Adrenal gland (tissue), 5 donors: ENCODE measurements around the gene ZNF511.

Experiments used
- POLR2A ChIP-seq, 2 donors: fragments of 450-650 bp; IDR thresholded peaks; one replicate each; pipeline ENCODE4 v1.6.1; 2017; ENCODE audit warnings: antibody characterized with exemption in 2 of 2, mild to moderate bottlenecking in 2 of 2, moderate library complexity in 1 of 2
- TF ChIP-seq, protein P1 (sequence below), 6 experiments: fragments of 450-650 bp in 4 of 6; fragments of 200-600 bp in 2 of 6; sonication (generic) in 1 of 6; IDR thresholded peaks; 1 replicate in 5 of 6; 2 replicates in 1 of 6; pipeline versions ENCODE4 v1.5.1 to v1.8.0; 2016 to 2021; ENCODE audit warnings: antibody characterized with exemption in 6 of 6, mild to moderate bottlenecking in 2 of 6, moderate library complexity in 1 of 6
- donor health status: DM: no; HTN: no; CAD: no.

GRCh38 chr10:133311570-133311969, 2.9 kb downstream of the ZNF511 start:
- TF ChIP-seq POLR2A (IDR thresholded peaks at IDR 0.05), result no peak
- TF ChIP-seq, protein P1, sequence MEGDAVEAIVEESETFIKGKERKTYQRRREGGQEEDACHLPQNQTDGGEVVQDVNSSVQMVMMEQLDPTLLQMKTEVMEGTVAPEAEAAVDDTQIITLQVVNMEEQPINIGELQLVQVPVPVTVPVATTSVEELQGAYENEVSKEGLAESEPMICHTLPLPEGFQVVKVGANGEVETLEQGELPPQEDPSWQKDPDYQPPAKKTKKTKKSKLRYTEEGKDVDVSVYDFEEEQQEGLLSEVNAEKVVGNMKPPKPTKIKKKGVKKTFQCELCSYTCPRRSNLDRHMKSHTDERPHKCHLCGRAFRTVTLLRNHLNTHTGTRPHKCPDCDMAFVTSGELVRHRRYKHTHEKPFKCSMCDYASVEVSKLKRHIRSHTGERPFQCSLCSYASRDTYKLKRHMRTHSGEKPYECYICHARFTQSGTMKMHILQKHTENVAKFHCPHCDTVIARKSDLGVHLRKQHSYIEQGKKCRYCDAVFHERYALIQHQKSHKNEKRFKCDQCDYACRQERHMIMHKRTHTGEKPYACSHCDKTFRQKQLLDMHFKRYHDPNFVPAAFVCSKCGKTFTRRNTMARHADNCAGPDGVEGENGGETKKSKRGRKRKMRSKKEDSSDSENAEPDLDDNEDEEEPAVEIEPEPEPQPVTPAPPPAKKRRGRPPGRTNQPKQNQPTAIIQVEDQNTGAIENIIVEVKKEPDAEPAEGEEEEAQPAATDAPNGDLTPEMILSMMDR (IDR thresholded peaks at IDR 0.05), result no peak
